NOMO-1 treated with DMSO at 0.1 percent for 48 hours (cell line): ENCODE measurements around the gene GNB1L.

Experiments used
- DNase-seq: peaks from one replicate; lab custom pipeline; 2025; ENCODE audit not compliant: unreplicated experiment; lab: John Stamatoyannopoulos, UW

The GNB1L gene

DNA sequence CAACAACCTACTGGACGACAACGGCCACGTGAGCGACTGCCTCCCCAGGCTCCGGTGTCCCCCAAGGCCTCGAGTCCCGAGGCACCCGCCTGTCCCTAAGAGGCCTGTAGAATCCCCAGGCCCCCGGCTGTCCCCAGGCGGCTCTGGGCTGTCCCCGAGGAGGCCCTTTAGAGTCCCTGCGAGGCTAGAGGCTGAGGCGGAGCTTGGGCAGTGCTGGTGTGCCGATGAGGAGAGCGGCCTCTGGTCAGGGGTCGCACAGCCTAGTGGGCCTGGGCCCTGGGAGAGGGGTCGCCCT lies 90.4 kb downstream of the GNB1L start:
- DNase-seq = no peak

DNA sequence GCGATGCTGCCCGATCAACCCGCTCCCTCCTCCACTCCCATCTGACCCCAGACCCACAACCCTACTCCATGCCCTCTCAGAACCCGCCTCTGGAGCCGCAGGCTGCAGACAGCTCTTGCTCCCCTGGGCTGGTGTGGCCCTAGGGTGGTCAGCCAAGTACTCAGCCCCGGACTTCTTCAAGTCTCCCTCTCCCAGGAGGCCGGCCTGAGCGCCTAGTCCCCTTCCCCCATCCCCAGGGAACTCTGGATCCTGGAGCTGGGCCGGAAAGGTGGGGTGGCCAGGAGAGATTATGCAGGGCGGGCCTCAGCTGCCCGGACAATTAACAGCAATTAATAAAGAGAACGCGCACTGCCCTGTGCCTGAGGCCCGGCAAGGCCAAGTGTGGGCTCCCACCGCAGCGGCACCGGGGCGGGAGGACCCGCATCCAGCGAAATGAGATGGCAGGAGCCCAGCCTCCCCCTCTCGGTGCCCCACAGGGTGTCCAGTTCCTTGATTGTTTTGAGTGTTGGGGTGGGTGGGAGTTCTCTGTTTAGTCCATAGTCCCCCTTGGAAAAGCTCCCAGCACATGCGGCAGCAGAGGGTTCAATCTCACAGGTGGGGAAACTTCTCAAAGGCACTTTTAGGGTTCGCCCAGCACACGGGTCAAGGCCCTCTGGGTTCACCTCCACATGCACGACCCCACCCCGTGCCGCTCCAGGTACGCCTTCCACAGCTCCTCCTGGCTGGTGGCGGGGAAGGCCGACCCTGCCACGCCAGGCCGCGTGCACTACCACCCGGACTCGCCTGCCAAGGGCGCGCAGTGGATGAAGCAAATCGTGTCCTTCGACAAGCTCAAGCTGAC lies 91.0 kb downstream of the GNB1L start:
- no peak for DNase-seq

DNA sequence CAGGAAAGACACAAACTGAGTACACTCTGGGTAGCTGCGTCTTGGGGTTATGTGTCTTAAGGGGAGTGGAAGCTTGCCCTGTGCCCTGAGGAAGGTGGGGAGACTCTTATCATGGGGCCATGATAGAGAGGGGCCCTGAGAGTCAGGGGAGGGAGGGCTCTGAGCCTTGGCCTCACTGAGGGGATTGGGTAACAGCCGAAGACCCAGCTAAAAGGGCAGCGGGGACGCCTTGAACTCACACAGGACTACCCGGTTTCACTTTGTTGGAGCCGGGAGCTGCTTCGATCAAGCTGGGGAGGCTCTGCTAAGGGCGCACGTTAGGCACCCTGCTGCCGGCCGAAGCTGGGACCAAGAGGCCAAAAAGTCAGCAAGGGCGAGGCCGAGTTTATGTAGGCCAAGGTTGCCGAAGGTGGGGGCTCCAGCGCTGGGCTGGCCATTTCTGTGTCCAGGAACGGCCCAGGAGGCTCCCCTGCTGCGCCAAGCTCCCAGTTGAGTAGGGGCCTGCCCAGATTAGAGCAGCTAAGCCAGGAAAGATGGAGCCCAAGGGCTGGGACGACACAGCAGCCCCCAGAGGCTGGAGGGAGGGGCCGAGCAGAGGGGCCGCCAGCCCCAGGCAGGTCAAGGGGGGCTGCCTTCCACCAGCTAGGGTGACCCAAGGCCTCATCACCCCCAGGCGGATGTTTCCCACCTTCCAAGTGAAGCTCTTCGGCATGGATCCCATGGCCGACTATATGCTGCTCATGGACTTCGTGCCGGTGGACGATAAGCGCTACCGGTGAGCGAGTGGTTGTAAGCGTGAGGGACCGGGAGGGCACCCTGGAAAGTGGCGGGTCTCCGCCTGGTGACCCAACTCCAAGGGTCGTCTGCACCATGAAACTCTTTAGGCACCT lies 91.9 kb downstream of the GNB1L start:
- no peak for DNase-seq

DNA sequence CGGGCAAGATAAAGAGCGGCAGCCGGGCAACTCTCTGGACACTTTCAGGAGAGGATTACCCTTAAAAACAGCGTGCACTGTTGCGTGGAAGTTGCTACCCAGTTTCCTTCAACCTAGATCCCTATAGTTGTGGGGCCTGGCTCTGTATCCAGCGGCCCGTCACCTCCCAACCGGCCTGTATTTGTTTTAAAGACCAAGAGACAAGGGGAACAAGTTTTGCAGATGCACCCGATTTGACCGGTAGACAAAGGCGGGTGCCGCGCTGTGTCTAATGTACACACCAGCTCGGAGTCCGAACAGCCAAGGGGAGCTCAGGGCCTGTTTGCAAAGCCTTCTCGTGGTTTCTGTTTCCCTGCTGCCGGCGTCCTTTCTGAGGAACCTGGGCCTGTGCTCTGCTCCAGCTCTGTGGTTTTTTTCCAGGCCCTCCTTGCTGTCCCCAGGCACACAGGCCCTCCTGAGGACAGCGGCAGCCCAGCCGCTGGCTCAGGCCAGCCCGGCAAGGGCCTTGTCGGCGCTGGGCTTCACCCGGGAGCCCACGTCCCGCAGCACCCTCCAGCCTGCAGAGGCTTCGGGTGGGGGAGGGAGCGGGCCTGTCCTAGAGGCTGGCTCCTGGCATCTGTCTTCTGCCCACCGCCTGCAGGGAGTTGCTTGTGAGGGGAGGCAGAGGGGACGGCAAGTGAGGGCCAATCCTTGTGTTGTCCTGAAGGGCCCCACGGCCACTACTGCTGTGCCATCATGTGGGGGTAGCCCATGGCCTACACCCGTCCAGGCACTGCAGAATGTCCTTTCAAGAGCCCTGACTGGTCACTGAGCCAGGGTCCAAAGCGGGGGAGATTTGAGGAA lies 92.7 kb downstream of the GNB1L start:
- no peak for DNase-seq

GRCh38 chr22:19760951-19761724 lies 93.5 kb downstream of the GNB1L start:
- no peak for DNase-seq

DNA sequence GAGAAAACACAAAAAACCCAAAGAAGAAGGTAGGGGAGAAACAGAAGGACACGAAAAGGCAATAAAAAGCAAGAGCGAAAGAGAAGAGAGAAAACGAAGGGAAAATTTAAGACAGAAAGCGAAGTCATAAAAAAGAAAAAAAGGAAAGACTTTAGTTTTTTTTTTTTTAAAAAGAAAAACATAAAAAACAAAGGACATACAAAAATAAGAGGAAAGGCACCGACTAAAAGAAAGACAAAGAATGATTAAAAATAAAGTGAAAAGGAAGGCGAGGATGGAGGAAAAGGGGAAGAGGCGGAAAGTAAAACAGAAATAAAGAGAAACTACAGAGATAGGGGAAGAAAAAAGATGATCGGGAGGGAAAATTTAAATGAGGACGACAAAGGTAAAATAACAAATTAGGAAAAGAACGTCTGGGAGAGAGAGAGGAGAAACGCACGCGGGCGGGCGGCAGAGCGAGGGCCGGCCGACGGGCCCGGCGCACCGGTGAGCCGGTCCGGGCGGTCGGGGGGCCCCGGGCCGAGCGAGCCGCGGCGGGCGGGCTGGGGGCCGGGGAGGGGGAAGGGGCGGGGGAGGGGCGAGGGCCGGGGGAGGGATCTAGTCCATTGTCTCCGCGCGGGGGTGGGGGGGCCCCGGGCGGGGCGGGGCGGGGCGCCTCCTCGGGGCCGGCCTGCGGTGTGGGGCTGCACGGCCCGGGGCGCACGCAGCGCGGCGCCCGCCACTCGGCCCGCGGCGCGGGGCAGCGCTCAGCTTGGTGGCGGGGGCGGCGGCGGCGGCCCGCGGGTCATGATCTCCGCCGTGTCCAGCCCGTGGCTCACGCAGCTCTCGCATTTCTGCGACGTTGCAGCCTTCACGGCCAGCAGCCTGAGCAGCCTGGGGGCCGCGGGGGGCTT lies 94.4 kb downstream of the GNB1L start, which contains the start of gene TBX1:
TBX1 (plus strand) TSS at position 721 of the 893 bp plus-strand sequence; CDS start at position 787, 66 bp downstream.
- DNase-seq = no peak

DNA sequence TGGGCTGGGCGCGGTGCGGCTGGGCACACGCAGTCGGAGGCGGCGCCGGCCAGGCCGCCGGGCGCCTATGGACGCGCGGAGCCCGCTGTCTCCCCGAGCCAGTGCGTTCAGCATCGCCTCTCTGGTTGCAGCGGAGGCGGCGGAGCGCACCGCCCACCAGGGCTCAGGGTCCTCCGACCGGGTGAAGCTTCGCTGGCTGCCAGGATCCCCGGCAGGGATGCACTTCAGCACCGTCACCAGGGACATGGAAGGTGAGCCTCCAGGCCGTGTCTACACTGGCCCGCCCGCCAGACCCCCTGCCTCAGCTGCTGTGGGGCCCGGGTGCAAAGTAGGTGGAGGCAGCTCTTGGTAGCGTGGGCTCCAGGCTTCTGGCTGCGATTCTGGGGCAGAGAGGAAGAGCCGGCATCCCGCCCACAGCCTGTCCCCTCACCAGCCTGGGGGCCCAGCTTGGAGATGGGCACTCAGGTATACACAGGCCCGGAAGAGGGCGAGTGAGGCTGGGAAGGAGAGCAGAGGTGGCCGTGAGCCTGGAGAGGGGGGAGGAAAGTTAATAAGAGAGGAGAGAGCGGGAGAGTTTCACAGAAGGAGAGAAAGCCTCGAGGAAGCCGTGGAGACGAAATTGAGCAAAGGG lies 95.1 kb downstream of the GNB1L start:
- DNase-seq = no peak

DNA sequence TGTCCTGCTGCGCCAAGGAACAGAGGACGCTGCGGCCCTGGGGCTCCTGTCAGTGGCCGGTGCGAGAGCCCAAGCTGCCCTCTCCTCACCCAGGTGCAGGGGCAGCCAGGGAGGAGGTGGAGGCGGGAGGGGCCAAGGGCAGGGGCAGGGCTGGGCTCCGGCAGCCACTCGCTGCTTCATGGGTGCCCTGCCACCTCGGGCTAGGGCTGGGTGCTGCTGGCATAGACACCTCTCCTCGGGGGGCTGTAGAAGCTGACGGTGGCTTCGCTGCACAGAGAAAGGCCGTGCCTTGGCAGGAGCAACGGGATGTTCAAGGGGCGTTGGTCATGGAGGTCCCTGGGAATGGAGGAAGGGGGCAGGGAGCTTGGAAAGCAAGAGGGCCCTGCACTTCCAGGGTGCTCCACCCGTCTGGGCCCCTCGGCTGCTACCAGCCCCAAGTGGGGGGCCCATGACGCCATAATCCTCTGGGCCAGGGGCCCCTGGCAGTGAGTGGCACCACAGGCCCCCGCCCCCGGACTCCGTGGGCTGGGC lies 95.7 kb downstream of the GNB1L start:
- DNase-seq = no peak

GRCh38 chr22:19757985-19758895 lies 96.4 kb downstream of the GNB1L start:
- DNase-seq = no peak

DNA sequence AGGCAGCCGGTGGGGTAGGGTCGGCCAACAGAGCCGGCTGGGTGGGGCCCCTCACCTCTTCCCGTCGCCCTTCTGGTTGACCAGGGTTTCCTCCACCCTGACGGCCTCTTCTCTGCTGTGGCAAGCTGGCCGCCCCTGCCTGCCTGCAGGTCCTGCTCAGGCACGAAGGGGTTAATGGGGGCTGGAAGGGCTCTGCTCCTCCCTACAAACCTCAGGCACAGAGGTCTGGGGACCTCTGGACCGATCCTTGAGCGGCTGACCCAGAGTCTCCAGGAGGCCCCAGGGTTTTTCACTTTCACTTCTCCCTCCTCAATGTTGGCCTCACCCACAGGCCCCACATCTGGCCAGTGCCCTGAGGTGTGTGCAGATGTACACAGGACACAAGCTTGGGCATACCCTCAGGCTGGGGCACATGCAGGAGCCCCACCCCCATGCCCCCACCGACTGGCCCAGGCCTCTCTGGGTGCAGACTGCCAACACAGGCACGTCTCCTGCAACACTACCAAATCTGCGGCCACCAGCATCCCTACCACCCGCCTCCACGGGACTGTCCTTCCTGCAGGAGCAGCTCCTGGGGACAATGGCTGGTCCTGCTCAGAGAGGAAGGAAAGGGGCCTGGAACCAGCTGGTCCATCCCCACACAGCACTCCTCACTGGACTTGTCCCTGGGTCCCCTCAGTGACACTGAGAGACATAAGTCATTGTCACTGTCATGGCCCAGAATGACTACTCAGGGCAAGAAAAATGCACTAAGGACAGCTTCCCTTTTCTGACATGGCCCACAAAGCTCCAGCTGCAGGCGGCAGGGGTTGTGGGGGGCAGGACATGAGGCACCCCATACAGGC lies 97.3 kb downstream of the GNB1L start:
- peak; percentile 61 for DNase-seq

DNA sequence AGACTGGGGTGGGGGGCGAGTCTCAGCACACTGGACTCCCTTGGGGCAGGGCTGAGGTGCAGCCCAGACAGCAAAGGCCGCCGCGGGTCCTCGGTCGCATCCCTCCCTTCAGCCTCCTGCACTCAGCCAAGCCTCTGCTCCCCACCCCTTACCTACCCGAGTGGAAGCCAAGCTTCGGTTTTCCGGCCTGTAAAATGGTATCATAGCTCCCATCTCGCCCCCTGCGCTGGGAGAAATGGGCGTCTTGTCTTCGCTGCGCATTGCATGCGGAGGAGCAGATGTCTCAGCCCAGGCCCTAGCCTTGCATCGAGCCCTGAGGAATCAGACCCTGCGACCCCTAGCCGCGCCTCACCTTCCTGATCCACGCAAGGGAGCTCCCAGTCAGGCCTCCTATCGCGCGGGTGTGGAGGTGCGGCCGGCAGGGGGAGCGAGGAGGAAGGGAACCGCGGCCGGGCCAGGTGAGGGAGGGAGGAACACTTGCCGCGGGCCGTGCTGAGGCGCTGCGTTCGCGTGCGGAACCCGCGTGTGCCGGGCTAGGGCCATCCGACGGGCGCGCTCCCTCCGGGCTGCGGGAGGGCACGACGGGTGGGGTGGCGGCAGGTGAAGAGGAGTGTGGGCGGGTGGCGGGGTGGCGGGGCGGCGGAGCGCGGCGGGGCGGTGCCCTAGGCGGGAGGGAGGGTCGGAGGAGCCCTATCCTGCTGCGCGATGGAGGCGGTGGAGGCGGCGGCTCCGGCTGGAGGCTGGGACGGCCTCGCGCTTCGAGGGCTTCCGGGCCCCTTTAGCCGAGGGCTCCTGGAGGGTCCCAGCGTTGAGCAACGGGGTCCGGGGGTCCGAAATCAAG lies 98.2 kb downstream of the GNB1L start:
- no peak for DNase-seq

GRCh38 chr22:19755722-19756287 lies 98.9 kb downstream of the GNB1L start:
- no peak for DNase-seq

DNA sequence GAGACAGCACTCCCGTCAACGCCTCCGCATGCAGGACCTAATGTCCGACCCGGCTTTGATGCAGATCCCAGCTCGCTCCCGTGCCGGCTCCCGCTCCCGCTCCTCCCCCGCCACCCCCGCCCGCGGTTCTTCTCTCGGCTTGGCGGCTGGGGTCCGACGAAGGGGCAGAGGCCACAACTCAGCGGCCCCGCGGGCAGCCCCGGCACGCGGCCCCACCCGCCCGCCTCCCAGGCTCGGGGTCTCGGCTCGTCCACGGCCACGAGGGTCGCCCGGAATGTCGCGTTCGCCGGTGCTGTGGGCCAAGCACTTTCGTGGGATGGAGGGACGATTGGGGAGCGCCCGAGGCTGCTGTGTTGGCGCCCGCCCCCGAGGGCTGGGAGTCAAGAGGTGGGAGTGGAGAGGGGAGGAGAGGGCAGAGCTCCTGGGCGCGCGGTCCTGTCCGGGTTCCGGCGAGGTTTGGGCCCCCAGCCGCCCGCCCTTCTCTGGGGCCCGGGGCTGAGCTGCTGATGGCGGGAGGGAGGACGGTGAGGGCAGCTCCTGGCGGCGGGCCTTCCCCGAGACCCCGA lies 99.4 kb downstream of the GNB1L start:
- no peak for DNase-seq

DNA sequence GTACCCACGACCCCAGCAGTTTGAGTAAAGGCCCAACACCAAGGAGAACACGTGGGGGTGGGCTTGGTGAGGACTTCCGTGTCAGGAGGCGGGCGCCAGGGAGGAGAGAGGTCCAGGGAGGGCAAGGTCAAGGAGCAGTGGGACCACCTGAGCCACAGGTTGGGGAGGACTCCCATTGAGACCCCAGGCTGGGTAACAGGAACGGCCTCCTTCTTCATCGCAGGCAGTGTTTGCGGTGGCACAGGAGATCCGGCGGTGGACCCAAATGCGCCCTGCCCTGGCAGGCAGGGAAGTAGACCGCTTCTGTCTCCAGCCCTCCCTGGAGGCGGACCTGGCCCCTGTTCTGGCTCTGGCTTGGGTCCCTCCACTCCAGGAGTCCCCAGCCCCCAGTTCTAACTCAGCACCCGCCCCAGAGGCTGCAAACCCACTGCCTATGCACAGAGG lies 100.0 kb downstream of the GNB1L start:
- DNase-seq = no peak

- no peak for DNase-seq
Measured at GRCh38 chr22:19753996-19754700, 100.5 kb downstream of the GNB1L start.
